Subcutaneous adipose tissue (tissue), 4 donors: ENCODE results near the gene ALDH9A1. TPM values are rescaled to one million over a fixed set of nuclear protein-coding genes. Genes with fewer than 3 reads are reported as not detected.

Experiments used
- total RNA-seq, 4 donors: library from RNA; depleted of rRNA; stranded (reverse); fragments of >200 nt; gene quantifications; one replicate each; pipeline ENCODE4 v1.1.0, GENCODE V29; 2016
- TF ChIP-seq, protein P1 (sequence below): fragments of 450-650 bp; IDR thresholded peaks from one replicate; pipeline ENCODE4 v1.5.1; 2016; ENCODE audit warnings: low read depth, mild to moderate bottlenecking, control low read depth, antibody characterized with exemption, moderate library complexity

Gene ALDH9A1
- total RNA-seq, 4 donors from 2014 or later = 113 to 174 (median 150) TPM

DNA sequence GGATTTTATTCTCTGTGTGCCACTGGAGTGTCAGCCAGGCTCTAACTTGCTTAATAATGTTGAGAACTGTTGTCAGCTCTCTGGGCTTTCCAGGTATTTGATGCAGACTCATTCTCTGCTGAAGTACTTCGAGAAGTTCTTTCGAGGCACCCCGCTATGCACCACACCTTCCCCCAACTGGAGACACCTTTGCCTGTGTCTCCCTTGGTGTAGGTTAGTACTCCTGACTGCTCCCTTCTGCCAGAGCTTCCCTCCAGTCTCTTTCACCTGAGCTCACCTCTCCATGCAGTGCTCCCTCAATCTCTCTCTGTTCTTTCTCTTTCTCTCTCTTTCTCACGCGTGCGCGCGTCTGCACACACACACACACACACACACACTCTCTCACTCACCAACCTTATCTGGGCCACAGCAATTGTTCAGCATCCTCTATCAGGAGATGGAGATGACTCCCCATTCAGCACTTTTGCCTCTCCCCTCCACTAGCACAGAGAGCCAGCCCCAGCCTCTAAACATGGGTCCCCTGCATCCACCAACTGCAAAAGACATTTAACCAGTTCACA is 81.3 kb downstream of the ALDH9A1 start:
- TF ChIP-seq, protein P1, sequence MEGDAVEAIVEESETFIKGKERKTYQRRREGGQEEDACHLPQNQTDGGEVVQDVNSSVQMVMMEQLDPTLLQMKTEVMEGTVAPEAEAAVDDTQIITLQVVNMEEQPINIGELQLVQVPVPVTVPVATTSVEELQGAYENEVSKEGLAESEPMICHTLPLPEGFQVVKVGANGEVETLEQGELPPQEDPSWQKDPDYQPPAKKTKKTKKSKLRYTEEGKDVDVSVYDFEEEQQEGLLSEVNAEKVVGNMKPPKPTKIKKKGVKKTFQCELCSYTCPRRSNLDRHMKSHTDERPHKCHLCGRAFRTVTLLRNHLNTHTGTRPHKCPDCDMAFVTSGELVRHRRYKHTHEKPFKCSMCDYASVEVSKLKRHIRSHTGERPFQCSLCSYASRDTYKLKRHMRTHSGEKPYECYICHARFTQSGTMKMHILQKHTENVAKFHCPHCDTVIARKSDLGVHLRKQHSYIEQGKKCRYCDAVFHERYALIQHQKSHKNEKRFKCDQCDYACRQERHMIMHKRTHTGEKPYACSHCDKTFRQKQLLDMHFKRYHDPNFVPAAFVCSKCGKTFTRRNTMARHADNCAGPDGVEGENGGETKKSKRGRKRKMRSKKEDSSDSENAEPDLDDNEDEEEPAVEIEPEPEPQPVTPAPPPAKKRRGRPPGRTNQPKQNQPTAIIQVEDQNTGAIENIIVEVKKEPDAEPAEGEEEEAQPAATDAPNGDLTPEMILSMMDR = no peak

DNA sequence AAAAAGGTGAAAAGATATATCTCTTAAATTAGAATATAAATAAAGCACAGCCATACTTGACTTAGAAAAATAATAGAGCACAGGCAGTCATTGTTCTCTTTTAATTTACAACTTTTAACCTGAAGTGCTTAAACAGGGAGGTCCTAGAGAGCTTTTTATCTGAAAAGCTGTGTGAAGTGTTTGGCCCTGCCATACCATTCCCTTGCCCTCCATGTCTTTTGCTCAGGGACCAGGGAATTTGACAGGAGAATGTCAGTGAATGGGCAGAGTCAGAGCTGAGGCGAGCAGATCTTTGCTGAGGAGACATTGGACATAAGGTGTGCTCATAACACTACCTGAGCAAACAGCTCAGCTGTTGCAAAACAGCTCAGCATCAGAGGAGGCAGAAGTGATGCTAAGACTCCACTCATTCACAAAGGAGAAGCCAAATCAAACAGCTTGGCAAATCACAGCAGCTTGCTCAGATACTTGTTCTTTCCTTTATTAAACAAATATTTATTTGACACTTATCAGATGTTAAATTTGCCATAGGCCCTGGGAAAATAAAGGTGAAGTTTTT is 82.2 kb downstream of the ALDH9A1 start:
- TF ChIP-seq, protein P1 = no peak

Other genes starting within 250 kb of the ALDH9A1 start
- not detected for gene LRRC52, start 154.6 kb downstream of the ALDH9A1 start, total RNA-seq
- gene MGST3, start 67.3 kb downstream of the ALDH9A1 start, total RNA-seq = 100 to 1,000 TPM; 319 to 444 (median 396) TPM
- 100 to 1,000 TPM in 1 of 4 donors, 10 to 100 TPM in 3; 46.7 to 110 (median 49.2) TPM for gene TMCO1, start 70.3 kb upstream of the ALDH9A1 start, total RNA-seq
- gene UCK2, start 129.1 kb upstream of the ALDH9A1 start, total RNA-seq = 10 to 100 TPM in 3 of 4 donors, 1 to 10 TPM in 1; 9.0 to 16.3 (median 15.5) TPM